Heart left ventricle (tissue), 16 donors: ENCODE data around the gene KIRREL3. TPM values are rescaled to one million over a fixed set of nuclear protein-coding genes. Genes with fewer than 3 reads are reported as not detected.

Experiments used
- ATAC-seq, 4 donors: fragments of 200-7000 bp; cut with Tn5 transposase; one replicate each; pipeline ENCODE4 v1.9.1; 2020 to 2022; ENCODE audit warnings: moderate library complexity in 4 of 4, mild to moderate bottlenecking in 3 of 4, moderate number of reproducible peaks in 1 of 4
- DNase-seq, 5 donors: peaks; one replicate each; pipeline ENCODE4 v3.0.0-alpha.2; 2020
- H3K27ac ChIP-seq, 12 donors: fragments of 200-600 bp; sonication (generic) in 4 of 12; one replicate each; pipeline versions ENCODE4 v1.5.0 to v1.8.0; 2016 to 2022; ENCODE audit warnings: mild to moderate bottlenecking in 2 of 12
- H3K27me3 ChIP-seq, 9 donors: fragments of 200-600 bp; sonication (generic) in 2 of 9; one replicate each; pipeline versions ENCODE4 v1.5.1 to v1.8.0; 2016 to 2022; ENCODE audit warnings: mild to moderate bottlenecking in 3 of 9
- H3K36me3 ChIP-seq, 9 donors: fragments of 200-600 bp; sonication (generic) in 2 of 9; one replicate each; pipeline versions ENCODE4 v1.5.0 to v1.8.0; 2018 to 2022; ENCODE audit warnings: mild to moderate bottlenecking in 2 of 9
- H3K4me1 ChIP-seq, 12 donors: fragments of 200-600 bp; sonication (generic) in 4 of 12; one replicate each; pipeline versions ENCODE4 v1.5.0 to v1.8.0; 2016 to 2022; ENCODE audit warnings: mild to moderate bottlenecking in 3 of 12
- H3K4me3 ChIP-seq, 12 donors: fragments of 200-600 bp; sonication (generic) in 4 of 12; one replicate each; pipeline versions ENCODE4 v1.5.0 to v1.8.0; 2017 to 2022; ENCODE audit warnings: mild to moderate bottlenecking in 9 of 12, moderate library complexity in 4 of 12
- H3K9me3 ChIP-seq, 12 donors: fragments of 200-600 bp; sonication (generic) in 4 of 12; one replicate each; pipeline versions ENCODE4 v1.5.0 to v1.8.0; 2016 to 2022; ENCODE audit warnings: mild to moderate bottlenecking in 1 of 12
- CTCF ChIP-seq, 12 donors: fragments of 200-600 bp; sonication (generic) in 4 of 12; IDR thresholded peaks; one replicate each; pipeline versions ENCODE4 v1.5.0 to v1.8.0; 2018 to 2022; ENCODE audit warnings: antibody characterized with exemption in 12 of 12, mild to moderate bottlenecking in 5 of 12
- POLR2A ChIP-seq, 2 donors: fragments of 450-650 bp; IDR thresholded peaks; one replicate each; pipeline ENCODE4 v1.6.1; 2017; ENCODE audit warnings: antibody characterized with exemption in 2 of 2, mild to moderate bottlenecking in 2 of 2, moderate library complexity in 2 of 2
- WGBS, 4 donors: extraction: QIAGEN DNeasy Blood & Tissue Kit in 2 of 4; methylation state at CpG; one replicate each; pipeline versions ENCODE4 v1.1.5 to v1.1.7; 2013 to 2018; 5-methylcytosine and 5-hydroxymethylcytosine counted together
- intact Hi-C, 10 donors: fragments of 100-400 bp; cut with DNase I; formaldehyde crosslinking; loops; one replicate each; pipeline versions ENCODE4 v1.11.1 to v1.14.2; 2022
- polyA plus RNA-seq, 2 donors: library from polyadenylated mRNA; stranded (reverse); fragments of 200-250 nt; gene quantifications; one replicate each; pipeline ENCODE4 v1.2.3, GENCODE V29; 2013
- total RNA-seq, 9 donors: library from RNA; depleted of rRNA in 2 of 9; stranded (reverse); fragments of >200 nt in 2 of 9; fragmentation: NEBNext Ultra II Directional in 3 of 9; extraction: Animal tissue kit (Norgen Biotek cat#: 25700) in 3 of 9; gene quantifications; one replicate each; pipeline versions ENCODE4 v1.1.0 to v1.2.4, GENCODE V29; 2016 to 2023
- donor health status: ischemic (EF 13 %, LVEDD 7.1; RV severe dilation, severe dysfunction).
- donor health status: healthy with polysubstance abuse.
- donor health status: DM: no; HTN: yes; CAD: no.
- donor health status: DM: no; HTN: no; CAD: no.
- donor health status: ischemic (EF 25% LVEDD 6.9; RV normal size, moderate dysfunction).
- donor health status: ischemic (EF 25% LVEDD 5.7; RV mildly dilated, moderate dysfunction).
- donor health status: healthy.
- donor health status: DM: yes; HTN: yes; CAD: no.
- donor health status: ischemic (EF 35%, LVEDD 5.7; RV mildly dilated, moderate dysfunction).
- donor health status: nonischemic (EF 11% LVEDD 7.7; RV severe dilation, severe dysfunction).
- donor health status: DM: yes; HTN: yes; CAD: no.
- donor health status: PGD.
- donor health status: ischemic (EF 29% LVEDD 5.4; RV normal size, mild dysfunction).
- donor health status: nonischemic (EF 23%, LVEDD 6.1; RV moderate dilation, normal function).

KIRREL3 gene
- total and polyA plus RNA-seq, 11 donors: 0.08 to 1.3 (median 0.27) TPM

GRCh38 chr11:126606484-126606883 is 394.1 kb downstream of the KIRREL3 start:
- Histone ChIP-seq H3K4me3 (no peak overlapping the region), H3K27me3 (peaks cover 0 to 60% (median 12%) of the 10 kb centered on the region in 9 donors), H3K27ac (no peak overlapping the region), H3K36me3 (no peaks in the 10 kb centered on the region), H3K9me3 (no peaks in the 10 kb centered on the region), H3K4me1 (peaks cover 0 to 2% (median 0%) of the 10 kb centered on the region in 12 donors)
- 45 to 74% (median 54%) methylated on average over 4 of the region's 4 CpGs for WGBS, 4 donors
- TF ChIP-seq CTCF (IDR thresholded peaks at IDR 0.05): no peak
- TF ChIP-seq POLR2A (IDR thresholded peaks at IDR 0.05): no peak
- intact Hi-C loops: loop anchor here (2.0 to 10.0 kb wide), 6 partner anchors 381 to 741 kb away; no protein-coding TSS in a partner anchor
- DNase-seq (no peak), ATAC-seq (no peak)

- intact Hi-C loops: loop anchor here in 5 of 10 donors (10.0 kb wide), 2 partner anchors 390 to 740 kb away; no protein-coding TSS in a partner anchor
- ATAC-seq: no peak
- Histone ChIP-seq H3K4me3 (no peak overlapping the region), H3K9me3 (no peaks in the 10 kb centered on the region), H3K27ac (no peak overlapping the region), H3K27me3 (peaks cover 0 to 75% (median 12%) of the 10 kb centered on the region in 9 donors), H3K36me3 (no peaks in the 10 kb centered on the region), H3K4me1 (peaks cover 0 to 2% (median 0%) of the 10 kb centered on the region in 12 donors)
- 85 to 95% (median 88%) methylated on average over 6 to 7 of the region's 7 CpGs for WGBS, 4 donors
- DNase-seq: no peak
- TF ChIP-seq CTCF (IDR thresholded peaks at IDR 0.05) (no peak), POLR2A (IDR thresholded peaks at IDR 0.05) (no peak)
Measured at GRCh38 chr11:126604461-126604860, 396.1 kb downstream of the KIRREL3 start.

- TF ChIP-seq CTCF (IDR thresholded peaks at IDR 0.05) (no peak), POLR2A (IDR thresholded peaks at IDR 0.05) (no peak)
- H3K9me3 ChIP-seq: no peaks in the 10 kb centered on the region
- 71 to 96% (median 77%) methylated on average over 4 to 6 of the region's 6 CpGs for WGBS, 4 donors
- peaks cover 0 to 2% (median 0%) of the 10 kb centered on the region in 12 donors for H3K4me1 ChIP-seq
- ATAC-seq (no peak), DNase-seq (no peak)
- H3K27ac ChIP-seq: no peak overlapping the region
- intact Hi-C loops: loop anchor here in 5 of 10 donors (10.0 kb wide), 2 partner anchors 391 to 741 kb away; no protein-coding TSS in a partner anchor
- H3K36me3 ChIP-seq: no peaks in the 10 kb centered on the region
- peaks cover 0 to 79% (median 12%) of the 10 kb centered on the region in 9 donors for H3K27me3 ChIP-seq
- H3K4me3 ChIP-seq: no peak overlapping the region
Measured at GRCh38 chr11:126603486-126603885, 397.1 kb downstream of the KIRREL3 start.

GRCh38 chr11:126602993-126603392 is 397.6 kb downstream of the KIRREL3 start:
- Histone ChIP-seq H3K9me3 (no peaks in the 10 kb centered on the region), H3K27me3 (peaks cover 0 to 78% (median 14%) of the 10 kb centered on the region in 9 donors), H3K4me1 (peaks cover 0 to 2% (median 0%) of the 10 kb centered on the region in 12 donors), H3K36me3 (no peaks in the 10 kb centered on the region), H3K27ac (no peak overlapping the region), H3K4me3 (no peak overlapping the region)
- TF ChIP-seq POLR2A (IDR thresholded peaks at IDR 0.05) (no peak), CTCF (IDR thresholded peaks at IDR 0.05) (no peak)
- DNase-seq (no peak), ATAC-seq (no peak)
- 73 to 75% (median 73%) methylated on average over 6 of the region's 6 CpGs for WGBS, 4 donors
- intact Hi-C loops: loop anchor here in 5 of 10 donors (10.0 kb wide), 2 partner anchors 392 to 742 kb away; no protein-coding TSS in a partner anchor
